H1 (cell line): ENCODE data around the gene RARB. TPM values are rescaled to one million over a fixed set of nuclear protein-coding genes. Genes with fewer than 3 reads are reported as not detected.

Source experiments
- CTCF ChIA-PET: fragments of 300-600 bp; sonication (Branson Sonifier 250); formaldehyde crosslinking; loops from one replicate; lab custom pipeline; 2021; ENCODE audit not compliant: partially characterized antibody; lab: Charles Lee
- POLR2A ChIA-PET: fragments of 300-600 bp; sonication (Branson Sonifier 250); formaldehyde crosslinking; loops from one replicate; lab custom pipeline; 2021; ENCODE audit warnings: inconsistent platforms; ENCODE audit not compliant: partially characterized antibody; lab: Charles Lee
- DNase-seq, 2 experiments: peaks; one replicate each; pipeline versions ENCODE4 v3.0.0 to v3.0.0-alpha.2; 2010 to 2022; ENCODE audit warnings: low spot score in 2 of 2, low read depth in 1 of 2, mixed read lengths in 1 of 2
- FAIRE-seq: peaks from 2 replicates; lab custom pipeline; 2011; peaks lifted over from hg19 to GRCh38; lab: Jason Lieb, UNC
- H2AFZ ChIP-seq: 2 replicates; pipeline ENCODE4 v1.8.1; 2012; ENCODE audit warnings: low read length, inconsistent platforms
- H2AK5ac ChIP-seq: 2 replicates; pipeline ENCODE4 v1.6.1; 2013; ENCODE audit warnings: low read depth, low read length
- H2BK120ac ChIP-seq: replicated peaks from 2 replicates; pipeline ENCODE3; 2013; ENCODE audit warnings: low read depth, low read length, inconsistent platforms
- H2BK12ac ChIP-seq: 2 replicates; pipeline ENCODE4 v1.6.1; 2013; ENCODE audit warnings: low read depth, low read length
- H2BK15ac ChIP-seq: 2 replicates; pipeline ENCODE4 v1.6.1; 2013; ENCODE audit warnings: low read length
- H2BK20ac ChIP-seq: 2 replicates; pipeline ENCODE4 v1.6.1; 2013; ENCODE audit warnings: low read length
- H2BK5ac ChIP-seq: 2 replicates; pipeline ENCODE4 v1.6.1; 2013; ENCODE audit warnings: low read depth, low read length
- H3K14ac ChIP-seq: 2 replicates; pipeline ENCODE4 v1.6.1; 2013; ENCODE audit warnings: inconsistent platforms; ENCODE audit not compliant: insufficient read length
- H3K18ac ChIP-seq: 2 replicates; pipeline ENCODE4 v1.6.1; 2013; ENCODE audit warnings: low read length; ENCODE audit errors: extremely low read depth
- H3K23ac ChIP-seq: 2 replicates; pipeline ENCODE4 v1.6.1; 2013; ENCODE audit warnings: inconsistent platforms; ENCODE audit not compliant: insufficient read length
- H3K23me2 ChIP-seq: 2 replicates; pipeline ENCODE4 v1.6.1; 2013; ENCODE audit warnings: low read depth, low read length
- H3K27ac ChIP-seq: 2 replicates; pipeline ENCODE4 v1.6.1; 2011; ENCODE audit warnings: low read depth, low read length, inconsistent platforms
- H3K27me3 ChIP-seq, 4 experiments: replicated peaks in 1 of 4; 1 replicate in 1 of 4; 2 replicates in 3 of 4; pipeline versions ENCODE4 v1.6.1 to v1.8.1; 2011 to 2013; ENCODE audit warnings: low read length in 3 of 4, mild to moderate bottlenecking in 3 of 4, inconsistent platforms in 2 of 4, mixed read lengths in 2 of 4, moderate library complexity in 1 of 4; ENCODE audit not compliant: control insufficient read depth in 3 of 4, insufficient read depth in 3 of 4; ENCODE audit errors: extremely low read depth in 1 of 4
- H3K36me3 ChIP-seq, 4 experiments: 2 replicates each; pipeline versions ENCODE4 v1.6.1 to v1.8.1; 2011 to 2013; ENCODE audit warnings: mild to moderate bottlenecking in 4 of 4, low read length in 3 of 4, moderate library complexity in 2 of 4, control low read depth in 1 of 4, inconsistent platforms in 1 of 4; ENCODE audit not compliant: insufficient read depth in 4 of 4, control insufficient read depth in 2 of 4
- H3K4ac ChIP-seq: replicated peaks from 2 replicates; pipeline ENCODE3; 2013; ENCODE audit warnings: low read length, low read depth, mixed read lengths, inconsistent platforms; ENCODE audit not compliant: insufficient read length
- H3K4me1 ChIP-seq, 4 experiments: replicated peaks in 1 of 4; 1 replicate in 1 of 4; 2 replicates in 3 of 4; pipeline versions ENCODE4 v1.6.1 to v1.8.1; 2011 to 2013; ENCODE audit warnings: low read length in 3 of 4, inconsistent platforms in 2 of 4, mixed read lengths in 1 of 4; ENCODE audit not compliant: insufficient read depth in 4 of 4, control insufficient read depth in 3 of 4
- H3K4me2 ChIP-seq, 2 experiments: 2 replicates each; pipeline versions ENCODE4 v1.6.1 to v1.8.1; 2011 to 2013; ENCODE audit warnings: low read depth in 2 of 2, low read length in 2 of 2, control low read depth in 1 of 2, inconsistent platforms in 1 of 2, mild to moderate bottlenecking in 1 of 2; ENCODE audit not compliant: insufficient read depth in 1 of 2
- H3K4me3 ChIP-seq, 4 experiments: fragments of 200-600, 300-600 bp in 1 of 4; sonication (generic), shearing (Covaris generic), sonication (Bioruptor Twin) in 1 of 4; 2 replicates each; pipeline versions ENCODE4 v1.5.1 to v1.8.1; 2011 to 2016; ENCODE audit warnings: low read length in 4 of 4, low read depth in 3 of 4, control low read depth in 2 of 4, inconsistent platforms in 2 of 4, mild to moderate bottlenecking in 2 of 4, mixed read lengths in 1 of 4, moderate library complexity in 1 of 4; ENCODE audit not compliant: insufficient read depth in 2 of 4; ENCODE audit errors: extremely low read depth in 1 of 4
- H3K56ac ChIP-seq: replicated peaks from 2 replicates; pipeline ENCODE3; 2013; ENCODE audit warnings: low read depth, mild to moderate bottlenecking, mixed read lengths, low read length, inconsistent platforms; ENCODE audit not compliant: insufficient read length
- H3K79me1 ChIP-seq: 2 replicates; pipeline ENCODE4 v1.6.1; 2013; ENCODE audit warnings: low read depth, low read length, control low read depth
- H3K79me2 ChIP-seq, 2 experiments: 2 replicates each; pipeline versions ENCODE4 v1.6.1 to v1.8.1; 2012 to 2013; ENCODE audit warnings: low read length in 2 of 2, mild to moderate bottlenecking in 2 of 2, inconsistent platforms in 1 of 2; ENCODE audit not compliant: insufficient read depth in 2 of 2, control insufficient read depth in 1 of 2
- H3K9ac ChIP-seq, 4 experiments: replicated peaks in 1 of 4; 1 replicate in 1 of 4; 2 replicates in 3 of 4; pipeline versions ENCODE4 v1.6.1 to v1.8.1; 2011 to 2013; ENCODE audit warnings: low read depth in 3 of 4, low read length in 3 of 4, control low read depth in 2 of 4, mild to moderate bottlenecking in 2 of 4, moderate library complexity in 2 of 4, inconsistent platforms in 1 of 4; ENCODE audit errors: extremely low read depth in 1 of 4
- H3K9me3 ChIP-seq, 2 experiments: 2 replicates each; pipeline versions ENCODE4 v1.6.1 to v1.8.1; 2012 to 2013; ENCODE audit warnings: mild to moderate bottlenecking in 2 of 2, moderate library complexity in 2 of 2, control low read depth in 1 of 2, inconsistent platforms in 1 of 2, low read depth in 1 of 2, low read length in 1 of 2, mixed read lengths in 1 of 2; ENCODE audit not compliant: insufficient read depth in 2 of 2
- H4K20me1 ChIP-seq, 2 experiments: replicated peaks in 1 of 2; 2 replicates each; pipeline versions ENCODE3 to v1.8.1; 2011 to 2013; ENCODE audit warnings: inconsistent platforms in 2 of 2, low read length in 2 of 2, mild to moderate bottlenecking in 1 of 2; ENCODE audit not compliant: insufficient read depth in 2 of 2, control insufficient read depth in 1 of 2
- H4K5ac ChIP-seq: 2 replicates; pipeline ENCODE4 v1.6.1; 2013; ENCODE audit warnings: low read length, low read depth, mixed read lengths, inconsistent platforms; ENCODE audit not compliant: insufficient read length
- H4K8ac ChIP-seq: 2 replicates; pipeline ENCODE4 v1.8.0; 2013; ENCODE audit warnings: mild to moderate bottlenecking, moderate library complexity, low read length, inconsistent platforms; ENCODE audit not compliant: insufficient read depth; ENCODE audit errors: extremely low read depth
- H4K91ac ChIP-seq: replicated peaks from 2 replicates; pipeline ENCODE3; 2013; ENCODE audit warnings: low read length, mixed read lengths, inconsistent platforms; ENCODE audit not compliant: insufficient read length
- CHD2 ChIP-seq: IDR thresholded peaks from 2 replicates; pipeline ENCODE4 v1.6.1; 2012; ENCODE audit warnings: low read length, improper control_type of control experiment
- EZH2 ChIP-seq: fragments of 200-600 bp; sonication (generic); IDR thresholded peaks from 2 replicates; pipeline ENCODE4 v1.7.1; 2012; ENCODE audit warnings: low read depth, mild to moderate bottlenecking, moderate library complexity, low read length, inconsistent platforms; ENCODE audit not compliant: severe bottlenecking
- FOSL1 ChIP-seq: IDR thresholded peaks from 2 replicates; pipeline ENCODE4 v1.6.1; 2011; ENCODE audit warnings: mild to moderate bottlenecking, low read depth, low read length, moderate library complexity; ENCODE audit not compliant: insufficient read depth
- POU5F1 ChIP-seq: IDR thresholded peaks from 2 replicates; pipeline ENCODE4 v1.6.1; 2011; ENCODE audit warnings: low read depth, mild to moderate bottlenecking, low read length, moderate library complexity
- RAD21 ChIP-seq, 2 experiments: IDR thresholded peaks in 1 of 2; conservative IDR thresholded peaks in 1 of 2; 2 replicates each; pipeline ENCODE4 v1.6.1; 2011; ENCODE audit warnings: low read depth in 2 of 2, low read length in 2 of 2, improper control_type of control experiment in 1 of 2, inconsistent platforms in 1 of 2, mild to moderate bottlenecking in 1 of 2, moderate library complexity in 1 of 2
- SIX5 ChIP-seq: IDR thresholded peaks from 2 replicates; pipeline ENCODE4 v1.6.1; 2011; ENCODE audit warnings: mild to moderate bottlenecking, low read depth, low read length
- SP4 ChIP-seq: IDR thresholded peaks from 2 replicates; pipeline ENCODE4 v1.6.1; 2012; ENCODE audit warnings: low read length, inconsistent platforms
- TCF12 ChIP-seq: IDR thresholded peaks from 2 replicates; pipeline ENCODE4 v1.6.1; 2011; ENCODE audit warnings: low read depth, mild to moderate bottlenecking, low read length
- TEAD4 ChIP-seq: IDR thresholded peaks from 2 replicates; pipeline ENCODE4 v1.6.1; 2012; ENCODE audit warnings: low read depth, low read length, inconsistent platforms, mixed read lengths
- ZNF274 ChIP-seq: IDR thresholded peaks from 2 replicates; pipeline ENCODE4 v1.7.0; 2012; ENCODE audit warnings: low read length, borderline replicate concordance; ENCODE audit errors: extremely low read depth
- WGBS, 2 experiments: shearing (Covaris generic) in 1 of 2; methylation state at CpG; one replicate each; pipeline versions ENCODE4 v1.1.6 to v1.1.7; 2013 to 2015; ENCODE audit warnings: low lambda C conversion rate in 2 of 2, mixed read lengths in 2 of 2, inconsistent platforms in 1 of 2, low coverage in 1 of 2, missing lambda C conversion rate in 1 of 2; ENCODE audit not compliant: insufficient replicate concordance in 2 of 2, insufficient coverage in 1 of 2, insufficient read length in 1 of 2; ENCODE audit errors: extremely low coverage in 1 of 2, missing lambda C conversion rate in 1 of 2; 5-methylcytosine and 5-hydroxymethylcytosine counted together
- polyA plus RNA-seq, 7 experiments: library from polyadenylated mRNA; depleted of rRNA in 3 of 7; stranded (reverse) in 5 of 7; unstranded in 2 of 7; fragments of >200 nt in 5 of 7; fragments of 200-250 nt in 2 of 7; gene quantifications; 1 replicate in 5 of 7; 2 replicates in 1 of 7; 4 replicates in 1 of 7; pipeline versions ENCODE4 v1.2.1 to v1.2.3, GENCODE V29; 2011 to 2013; ENCODE audit warnings: missing spikeins in 2 of 7, mixed read lengths in 2 of 7
- total RNA-seq: library from RNA; stranded (reverse); fragmentation: NEBNext Ultra II Directional; extraction: Animal tissue kit (Norgen Biotek cat#: 25700); gene quantifications from 2 replicates; pipeline ENCODE4 v1.2.1, GENCODE V29; 2021
- TF ChIP-seq, protein P1 (sequence below): IDR thresholded peaks from 2 replicates; pipeline ENCODE4 v1.6.1; 2012; ENCODE audit warnings: inconsistent platforms

RARB gene
- total and polyA plus RNA-seq, 2 of the 8 experiments (the other 6 are each of a cell fraction or from before 2014, with no cell fraction given), result 0.15 to 0.22 TPM

- FAIRE-seq (no peak), DNase-seq (no peak)
- Histone ChIP-seq H4K91ac (no peak overlapping the region), H2BK15ac (no peak overlapping the region), H3K79me2 (no peaks in the 10 kb centered on the region), H3K79me1 (no peaks in the 10 kb centered on the region), H2AFZ (no peak overlapping the region), H2BK120ac (no peak overlapping the region), H2BK5ac (no peak overlapping the region), H4K20me1 (no peaks in the 10 kb centered on the region), H4K5ac (no peak overlapping the region), H3K4ac (no peak overlapping the region), H3K18ac (no peak overlapping the region), H3K9me3 (no peaks in the 10 kb centered on the region), H3K23me2 (no peaks in the 10 kb centered on the region), H3K27me3 (no peaks in the 10 kb centered on the region), H3K14ac (no peak overlapping the region), H2AK5ac (no peak overlapping the region), H2BK12ac (no peak overlapping the region), H4K8ac (no peak overlapping the region), H3K27ac (no peak overlapping the region), H3K23ac (no peak overlapping the region), H2BK20ac (no peak overlapping the region), H3K9ac (no peak overlapping the region), H3K4me2 (no peak overlapping the region), H3K4me3 (no peak overlapping the region), H3K4me1 (no peaks in the 10 kb centered on the region), H3K56ac (no peak overlapping the region), H3K36me3 (no peaks in the 10 kb centered on the region; a peak in 1 of 8 replicates)
- WGBS, 2 experiments, result 91% methylated on average over 5 of the region's 5 CpGs; no CpG with 5 or more reads in 1 of the 2 experiments
- ChIA-PET CTCF (interaction anchor here (1.2 to 3.1 kb wide), 2 partner anchors 8 to 26 kb away, joined by 4 to 23 read pairs; no protein-coding TSS in a partner anchor), POLR2A (no interaction called here)
- TF ChIP-seq FOSL1 (no peak), CHD2 (no peak), POU5F1 (no peak), SP4 (no peak), ZNF274 (no peak), TEAD4 (no peak), TCF12 (no peak), RAD21 (IDR thresholded peaks at IDR 0.05 in 1 of 2, conservative IDR thresholded peaks at IDR 0.05 in 1 of 2; ENCODE audit: low read depth in 2 of 2, low read length in 2 of 2) (no peak), SIX5 (no peak), EZH2 (no peak)
- TF ChIP-seq, protein P1, sequence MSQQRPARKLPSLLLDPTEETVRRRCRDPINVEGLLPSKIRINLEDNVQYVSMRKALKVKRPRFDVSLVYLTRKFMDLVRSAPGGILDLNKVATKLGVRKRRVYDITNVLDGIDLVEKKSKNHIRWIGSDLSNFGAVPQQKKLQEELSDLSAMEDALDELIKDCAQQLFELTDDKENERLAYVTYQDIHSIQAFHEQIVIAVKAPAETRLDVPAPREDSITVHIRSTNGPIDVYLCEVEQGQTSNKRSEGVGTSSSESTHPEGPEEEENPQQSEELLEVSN, result no peak
Observed at GRCh38 chr3:25540273-25540672, 112.2 kb downstream of the RARB start.
